ENCODE measurements around the gene ITGA11. TPM values are rescaled to one million over a fixed set of nuclear protein-coding genes. Genes with fewer than 3 reads are reported as not detected.

ITGA11 gene
- total and polyA plus RNA-seq, 9 donors: 1.2 to 34.5 (median 4.4) TPM

- H3K9me3 ChIP-seq: no peaks in the 10 kb centered on the region
- no peaks in the 10 kb centered on the region for H3K27me3 ChIP-seq
- DNase-seq: no peak
- peaks cover 6% of the 10 kb centered on the region for H3K4me1 ChIP-seq (ENCODE audit: insufficient read depth)
- H3K36me3 ChIP-seq: no peaks in the 10 kb centered on the region
- 57 to 62% (median 57%) methylated on average over 3 of the region's 3 CpGs for WGBS, 3 donors
- H3K4me3 ChIP-seq: no peak overlapping the region
- intact Hi-C loops (cut with DNase I): no loop called here
- no peak overlapping the region for H3K27ac ChIP-seq
- TF ChIP-seq POLR2A (IDR thresholded peaks at IDR 0.05) (no peak), CTCF (IDR thresholded peaks at IDR 0.05) (no peak), EP300 (IDR thresholded peaks at IDR 0.05) (no peak)
These were observed 9.2 kb upstream of the ITGA11 start for GRCh38 chr15:68441045-68441743.

- DNase-seq: no peak
- Histone ChIP-seq H3K4me3 (no peak overlapping the region), H3K4me1 (ENCODE audit: insufficient read depth) (peaks cover 6% of the 10 kb centered on the region), H3K27me3 (no peaks in the 10 kb centered on the region), H3K36me3 (no peaks in the 10 kb centered on the region), H3K9me3 (no peaks in the 10 kb centered on the region), H3K27ac (no peak overlapping the region)
- 93 to 100% (median 95%) methylated on average over 1 of the region's 1 CpG for WGBS, 3 donors
- intact Hi-C loops (cut with DNase I): no loop called here
- no peak for TF ChIP-seq CTCF (IDR thresholded peaks at IDR 0.05)
- TF ChIP-seq POLR2A (IDR thresholded peaks at IDR 0.05): no peak
- TF ChIP-seq EP300 (IDR thresholded peaks at IDR 0.05): no peak
These were observed 8.2 kb upstream of the ITGA11 start for GRCh38 chr15:68440136-68440535.

GRCh38 chr15:68439506-68439905 lies 7.5 kb upstream of the ITGA11 start:
- WGBS, 3 donors: 83 to 89% (median 86%) methylated on average over 5 of the region's 5 CpGs
- intact Hi-C loops (cut with DNase I): no loop called here
- Histone ChIP-seq H3K4me3 (no peak overlapping the region), H3K4me1 (ENCODE audit: insufficient read depth) (peaks cover 6% of the 10 kb centered on the region), H3K9me3 (no peaks in the 10 kb centered on the region), H3K36me3 (no peaks in the 10 kb centered on the region), H3K27me3 (no peaks in the 10 kb centered on the region), H3K27ac (no peak overlapping the region)
- TF ChIP-seq EP300 (IDR thresholded peaks at IDR 0.05): no peak
- no peak for DNase-seq

GRCh38 chr15:68436680-68437079 lies 4.7 kb upstream of the ITGA11 start:
- Histone ChIP-seq H3K4me1 (ENCODE audit: insufficient read depth) (peaks cover 4% of the 10 kb centered on the region), H3K9me3 (no peaks in the 10 kb centered on the region), H3K4me3 (no peak overlapping the region), H3K27ac (no peak overlapping the region), H3K36me3 (no peaks in the 10 kb centered on the region), H3K27me3 (no peaks in the 10 kb centered on the region)
- 40 to 46% (median 44%) methylated on average over 1 of the region's 1 CpG for WGBS, 3 donors
- TF ChIP-seq EP300 (IDR thresholded peaks at IDR 0.05): no peak
- TF ChIP-seq POLR2A (IDR thresholded peaks at IDR 0.05): no peak
- TF ChIP-seq CTCF (IDR thresholded peaks at IDR 0.05): no peak
- no peak for DNase-seq
- intact Hi-C loops (cut with DNase I): no loop called here

GRCh38 chr15:68435966-68436365 lies 4.0 kb upstream of the ITGA11 start:
- no peaks in the 10 kb centered on the region for H3K4me1 ChIP-seq (ENCODE audit: insufficient read depth)
- no peak for DNase-seq
- no peaks in the 10 kb centered on the region for H3K9me3 ChIP-seq
- no peak overlapping the region for H3K4me3 ChIP-seq
- TF ChIP-seq EP300 (IDR thresholded peaks at IDR 0.05) (no peak), CTCF (IDR thresholded peaks at IDR 0.05) (no peak), POLR2A (IDR thresholded peaks at IDR 0.05) (no peak)
- no peaks in the 10 kb centered on the region for H3K36me3 ChIP-seq
- intact Hi-C loops (cut with DNase I): no loop called here
- no peak overlapping the region for H3K27ac ChIP-seq
- no peaks in the 10 kb centered on the region for H3K27me3 ChIP-seq
- 94 to 96% (median 95%) methylated on average over 3 of the region's 3 CpGs for WGBS, 3 donors

Measured in ovary (tissue), 9 donors.